DOHH2 (cell line): ENCODE measurements around the gene ATAD2B.

Experiments
- H3F3A ChIP-seq: fragments of 200-600 bp; sonication (generic), shearing (Covaris generic); 2 replicates; pipeline ENCODE4 v1.6.0; 2016; ENCODE audit warnings: antibody characterized with exemption, mild to moderate bottlenecking; ENCODE audit not compliant: control insufficient read depth, insufficient read depth
- H3K27ac ChIP-seq: fragments of 200-600 bp; sonication (generic); 2 replicates; pipeline ENCODE4 v1.5.1; 2014; ENCODE audit warnings: low read depth, mild to moderate bottlenecking, low read length, moderate library complexity
- H3K27me3 ChIP-seq: fragments of 200-600 bp; sonication (generic); 2 replicates; pipeline ENCODE4 v1.6.1; 2014; ENCODE audit warnings: mild to moderate bottlenecking, low read length, mixed read lengths; ENCODE audit not compliant: control insufficient read depth
- H3K36me3 ChIP-seq: fragments of 200-600 bp; sonication (generic); 2 replicates; pipeline ENCODE4 v1.6.1; 2014; ENCODE audit warnings: mild to moderate bottlenecking, low read length, moderate library complexity, mixed read lengths; ENCODE audit not compliant: control insufficient read depth
- H3K4me1 ChIP-seq: fragments of 200-600 bp; sonication (generic); 2 replicates; pipeline ENCODE4 v1.6.1; 2014; ENCODE audit warnings: mild to moderate bottlenecking, low read length, mixed read lengths; ENCODE audit not compliant: control insufficient read depth
- H3K4me2 ChIP-seq: fragments of 200-600 bp; sonication (generic); 2 replicates; pipeline ENCODE4 v1.6.0; 2014; ENCODE audit warnings: mild to moderate bottlenecking, low read length, moderate library complexity
- H3K4me3 ChIP-seq: fragments of 200-600 bp; sonication (generic); 2 replicates; pipeline ENCODE4 v1.5.1; 2014; ENCODE audit warnings: mild to moderate bottlenecking, low read length, mixed read lengths
- H3K79me2 ChIP-seq: fragments of 200-600 bp; sonication (generic); 2 replicates; pipeline ENCODE4 v1.6.1; 2014; ENCODE audit warnings: mild to moderate bottlenecking, low read length, mixed read lengths; ENCODE audit not compliant: control insufficient read depth
- H3K9me2 ChIP-seq: fragments of 200-600 bp; sonication (generic); replicated peaks from 2 replicates; pipeline ENCODE4 v1.6.1; 2014; ENCODE audit warnings: mild to moderate bottlenecking, low read length, mixed read lengths; ENCODE audit not compliant: control insufficient read depth
- H3K9me3 ChIP-seq: fragments of 200-600 bp; sonication (generic); 2 replicates; pipeline ENCODE4 v1.6.1; 2014; ENCODE audit warnings: antibody characterized with exemption, low read length, mixed read lengths; ENCODE audit not compliant: control insufficient read depth, insufficient read depth
- H4K20me1 ChIP-seq: fragments of 200-600 bp; sonication (generic); 2 replicates; pipeline ENCODE4 v1.6.0; 2014; ENCODE audit warnings: low read depth, mild to moderate bottlenecking, antibody characterized with exemption, low read length, moderate library complexity; ENCODE audit not compliant: control insufficient read depth, insufficient read depth
- CTCF ChIP-seq: fragments of 200-600 bp; sonication (generic); IDR thresholded peaks from one replicate; pipeline ENCODE4 v1.5.1; 2014; ENCODE audit warnings: antibody characterized with exemption, mild to moderate bottlenecking, low read depth, low read length; ENCODE audit not compliant: poor library complexity, severe bottlenecking
- EZH2phosphoT487 ChIP-seq: fragments of 200-600 bp; sonication (generic); IDR thresholded peaks from 2 replicates; pipeline ENCODE4 v1.6.1; 2017; ENCODE audit warnings: borderline replicate concordance, mild to moderate bottlenecking, antibody characterized with exemption, low read length, moderate library complexity, mixed read lengths

The ATAD2B gene

GRCh38 chr2:23838581-23838980 lies 88.3 kb downstream of the ATAD2B start:
- Histone ChIP-seq H3K4me1 (no peaks in the 10 kb centered on the region), H3K79me2 (no peaks in the 10 kb centered on the region; the same call in 1 of the 2 replicates), H3K4me3 (no peak overlapping the region)

GRCh38 chr2:23837871-23838270 lies 89.1 kb downstream of the ATAD2B start:
- H3K27ac ChIP-seq = no peak overlapping the region
- peaks cover 4% of the 10 kb centered on the region; the same call in 1 of the 2 replicates for H3K36me3 ChIP-seq
- no peaks in the 10 kb centered on the region for H3K79me2 ChIP-seq
- H3K9me2 ChIP-seq = no peaks in the 10 kb centered on the region; the same call in 1 of the 2 replicates
- H3K4me2 ChIP-seq = no peak overlapping the region
- H3F3A ChIP-seq = 0 out of 2 replicates have a peak, but pooled peaks cover 2% of the 10 kb centered on the region
- H3K4me3 ChIP-seq = no peak overlapping the region
- H3K27me3 ChIP-seq = no peaks in the 10 kb centered on the region
- H4K20me1 ChIP-seq = no peaks in the 10 kb centered on the region
- H3K9me3 ChIP-seq = no peaks in the 10 kb centered on the region
- TF ChIP-seq EZH2phosphoT487 (no peak), CTCF (no peak)
- no peaks in the 10 kb centered on the region for H3K4me1 ChIP-seq

More at GRCh38 chr2:23838581-23838980, 88.3 kb downstream of the ATAD2B start:
- Histone ChIP-seq H4K20me1 (no peaks in the 10 kb centered on the region), H3F3A (0 out of 2 replicates have a peak, but pooled peaks cover 2% of the 10 kb centered on the region), H3K36me3 (peaks cover 4% of the 10 kb centered on the region; the same call in 1 of the 2 replicates), H3K4me2 (no peak overlapping the region), H3K27ac (no peak overlapping the region), H3K9me3 (no peaks in the 10 kb centered on the region), H3K27me3 (no peaks in the 10 kb centered on the region), H3K9me2 (no peaks in the 10 kb centered on the region; the same call in 1 of the 2 replicates)
- no peak for TF ChIP-seq CTCF
- TF ChIP-seq EZH2phosphoT487 = no peak

DNA sequence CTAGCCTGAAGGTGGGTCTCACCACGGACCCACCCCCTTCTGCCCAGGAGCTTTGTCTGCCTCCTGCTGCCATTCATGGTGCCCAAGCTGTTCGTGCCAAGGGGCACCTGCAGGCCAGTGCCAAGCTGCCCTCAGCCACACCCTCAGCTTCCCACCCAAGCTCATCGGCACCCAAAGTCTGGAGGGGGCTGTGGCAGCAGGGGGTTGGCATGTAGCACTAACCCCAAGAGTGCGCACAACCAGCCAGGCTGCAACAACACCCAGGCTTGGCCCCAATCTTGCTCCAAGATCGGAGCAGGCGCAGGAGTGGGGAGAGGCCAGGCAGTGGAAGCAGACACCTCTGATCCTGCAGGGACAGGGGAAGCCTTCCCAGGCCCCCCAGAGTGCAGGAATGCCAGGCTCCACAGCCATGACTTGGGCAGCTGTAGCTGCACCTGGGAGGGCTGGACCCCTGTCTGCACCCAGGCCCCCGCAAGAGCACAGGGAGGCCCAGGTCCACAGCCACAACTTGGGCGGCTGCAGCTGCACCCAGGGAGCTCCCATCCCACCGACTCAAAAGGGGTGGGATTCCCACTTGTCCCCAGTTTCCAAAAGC lies 89.9 kb downstream of the ATAD2B start:
- no peaks in the 10 kb centered on the region for H3K4me1 ChIP-seq
- no peaks in the 10 kb centered on the region for H3K27me3 ChIP-seq
- no peak overlapping the region for H3K4me3 ChIP-seq
- H3F3A ChIP-seq = 0 out of 2 replicates have a peak, but pooled peaks cover 2% of the 10 kb centered on the region
- no peaks in the 10 kb centered on the region; the same call in 1 of the 2 replicates for H3K9me2 ChIP-seq
- no peak overlapping the region for H3K4me2 ChIP-seq
- no peaks in the 10 kb centered on the region for H4K20me1 ChIP-seq
- no peak for TF ChIP-seq CTCF
- TF ChIP-seq EZH2phosphoT487 = no peak
- H3K27ac ChIP-seq = no peak overlapping the region
- no peaks in the 10 kb centered on the region for H3K79me2 ChIP-seq
- no peaks in the 10 kb centered on the region for H3K9me3 ChIP-seq
- H3K36me3 ChIP-seq = peaks cover 4% of the 10 kb centered on the region; the same call in 1 of the 2 replicates
